GM18526 (cell line): ENCODE data around the gene UNK.

ENCODE experiments used
- POLR2A ChIP-seq: IDR thresholded peaks from 3 replicates; pipeline ENCODE4 v1.6.1; 2011; ENCODE audit not compliant: insufficient read length; ENCODE audit errors: extremely low read depth

Gene UNK, protein sequence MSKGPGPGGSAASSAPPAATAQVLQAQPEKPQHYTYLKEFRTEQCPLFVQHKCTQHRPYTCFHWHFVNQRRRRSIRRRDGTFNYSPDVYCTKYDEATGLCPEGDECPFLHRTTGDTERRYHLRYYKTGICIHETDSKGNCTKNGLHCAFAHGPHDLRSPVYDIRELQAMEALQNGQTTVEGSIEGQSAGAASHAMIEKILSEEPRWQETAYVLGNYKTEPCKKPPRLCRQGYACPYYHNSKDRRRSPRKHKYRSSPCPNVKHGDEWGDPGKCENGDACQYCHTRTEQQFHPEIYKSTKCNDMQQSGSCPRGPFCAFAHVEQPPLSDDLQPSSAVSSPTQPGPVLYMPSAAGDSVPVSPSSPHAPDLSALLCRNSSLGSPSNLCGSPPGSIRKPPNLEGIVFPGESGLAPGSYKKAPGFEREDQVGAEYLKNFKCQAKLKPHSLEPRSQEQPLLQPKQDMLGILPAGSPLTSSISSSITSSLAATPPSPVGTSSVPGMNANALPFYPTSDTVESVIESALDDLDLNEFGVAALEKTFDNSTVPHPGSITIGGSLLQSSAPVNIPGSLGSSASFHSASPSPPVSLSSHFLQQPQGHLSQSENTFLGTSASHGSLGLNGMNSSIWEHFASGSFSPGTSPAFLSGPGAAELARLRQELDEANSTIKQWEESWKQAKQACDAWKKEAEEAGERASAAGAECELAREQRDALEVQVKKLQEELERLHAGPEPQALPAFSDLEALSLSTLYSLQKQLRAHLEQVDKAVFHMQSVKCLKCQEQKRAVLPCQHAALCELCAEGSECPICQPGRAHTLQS

DNA sequence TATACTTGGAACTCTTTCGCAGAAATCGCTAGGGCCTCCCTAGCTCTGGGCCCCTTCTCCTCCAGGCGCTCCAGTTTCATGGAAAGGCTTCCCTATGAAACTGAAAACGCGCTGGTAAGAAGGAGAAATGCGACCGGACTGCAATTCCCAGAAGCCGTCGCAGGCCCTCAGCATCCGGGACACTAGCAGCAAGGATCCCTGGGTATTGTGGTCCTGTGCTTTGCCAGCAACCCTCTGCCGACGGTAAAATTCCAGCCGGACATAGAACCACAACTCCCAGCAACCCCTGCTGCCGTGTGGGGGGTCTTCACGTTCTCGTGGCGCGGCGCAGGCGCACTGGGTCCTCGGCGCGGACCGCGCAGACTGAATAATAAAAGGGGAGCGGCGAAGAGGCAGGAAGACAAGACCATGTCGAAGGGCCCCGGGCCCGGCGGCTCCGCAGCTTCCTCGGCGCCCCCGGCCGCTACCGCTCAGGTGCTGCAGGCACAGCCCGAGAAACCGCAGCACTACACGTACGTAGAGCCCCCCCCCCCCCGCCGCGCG is at the start of gene UNK:
TSS of gene UNK (plus strand) at position 334 of the 543 bp plus-strand sequence. CDS start at position 409, 75 bp downstream.
- TF ChIP-seq POLR2A = no peak

DNA sequence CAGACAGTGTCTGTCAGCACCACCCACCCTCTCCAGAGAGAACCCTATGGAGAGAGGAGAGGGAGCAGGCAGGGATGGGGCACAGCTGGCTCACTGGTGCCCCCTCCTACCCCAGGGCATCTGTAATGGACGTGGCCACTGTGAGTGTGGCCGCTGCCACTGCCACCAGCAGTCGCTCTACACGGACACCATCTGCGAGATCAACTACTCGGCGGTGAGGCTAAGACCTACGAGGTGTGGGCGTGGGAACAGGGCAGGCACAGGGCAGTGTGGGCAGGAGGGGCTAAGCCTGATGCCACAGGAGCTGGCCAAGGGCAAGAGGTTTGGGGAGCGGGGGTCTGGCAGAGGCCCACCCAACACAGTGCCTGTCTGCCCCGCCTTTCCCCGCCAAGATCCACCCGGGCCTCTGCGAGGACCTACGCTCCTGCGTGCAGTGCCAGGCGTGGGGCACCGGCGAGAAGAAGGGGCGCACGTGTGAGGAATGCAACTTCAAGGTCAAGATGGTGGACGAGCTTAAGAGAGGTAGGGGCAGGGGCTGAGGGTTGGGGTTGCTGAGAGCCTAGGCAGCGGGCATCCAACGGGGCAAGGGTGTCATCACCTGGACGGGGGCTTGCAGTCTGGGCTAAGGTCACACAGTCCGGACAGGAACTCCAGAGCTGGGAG is 48.3 kb upstream of the UNK start:
- TF ChIP-seq POLR2A = no peak

DNA sequence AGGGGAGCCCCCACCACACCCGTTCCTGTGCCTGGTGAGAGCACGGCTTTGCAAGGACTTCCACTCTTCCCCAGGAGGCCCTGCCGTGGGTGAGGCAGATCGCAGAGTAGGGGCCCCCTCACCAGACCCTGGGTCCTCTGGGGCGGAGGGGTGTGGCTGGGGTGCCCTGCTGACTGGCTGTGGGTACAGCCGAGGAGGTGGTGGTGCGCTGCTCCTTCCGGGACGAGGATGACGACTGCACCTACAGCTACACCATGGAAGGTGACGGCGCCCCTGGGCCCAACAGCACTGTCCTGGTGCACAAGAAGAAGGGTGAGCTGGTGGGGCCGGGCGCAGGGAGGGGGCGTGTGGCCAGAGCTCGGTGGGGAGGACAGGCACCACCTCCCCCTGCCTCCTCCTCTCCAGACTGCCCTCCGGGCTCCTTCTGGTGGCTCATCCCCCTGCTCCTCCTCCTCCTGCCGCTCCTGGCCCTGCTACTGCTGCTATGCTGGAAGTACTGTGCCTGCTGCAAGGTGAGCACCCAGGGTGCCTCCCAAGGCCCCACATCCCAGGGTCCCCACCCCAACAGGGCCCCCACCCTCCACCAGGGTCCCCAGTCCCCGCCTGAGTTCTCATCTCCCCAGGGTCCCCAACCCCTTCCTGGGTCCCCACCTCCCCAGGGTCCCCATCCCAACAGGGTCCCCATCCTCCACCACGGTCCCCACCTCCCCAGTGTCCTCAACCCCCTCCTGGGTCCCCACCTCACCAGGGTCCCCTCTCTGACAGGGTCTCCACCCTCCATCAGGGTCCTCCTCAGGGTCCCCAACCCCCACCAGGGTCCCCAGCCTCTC is 47.3 kb upstream of the UNK start:
- no peak for TF ChIP-seq POLR2A

DNA sequence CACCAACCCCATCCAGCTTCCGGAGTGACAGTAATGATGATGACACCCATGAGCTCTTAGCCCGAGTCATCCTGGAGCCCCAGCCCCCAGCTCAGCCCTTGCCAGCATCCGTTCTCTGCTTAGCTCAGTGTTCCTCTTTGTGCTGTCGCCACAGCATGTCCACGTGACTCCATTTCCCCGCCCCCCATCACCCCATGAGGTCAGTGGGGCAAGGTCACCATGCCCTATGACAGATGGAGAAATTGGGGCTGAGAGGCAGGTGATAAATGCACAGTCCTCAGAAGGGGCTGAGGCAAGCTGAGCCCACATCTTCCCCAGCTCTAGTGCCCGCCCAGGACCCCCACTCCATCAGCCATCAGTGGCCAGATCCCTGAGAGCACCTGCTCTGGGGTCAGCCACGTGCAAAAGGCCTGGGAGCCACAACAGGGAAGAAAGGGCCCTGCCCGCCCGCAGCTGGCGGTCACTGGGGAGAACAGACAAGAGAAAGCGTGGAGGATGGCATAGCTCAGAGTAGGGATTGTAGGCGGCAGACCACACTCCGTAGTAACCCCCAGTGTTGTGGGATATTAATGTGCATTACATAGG is 46.3 kb upstream of the UNK start:
- TF ChIP-seq POLR2A = no peak

DNA sequence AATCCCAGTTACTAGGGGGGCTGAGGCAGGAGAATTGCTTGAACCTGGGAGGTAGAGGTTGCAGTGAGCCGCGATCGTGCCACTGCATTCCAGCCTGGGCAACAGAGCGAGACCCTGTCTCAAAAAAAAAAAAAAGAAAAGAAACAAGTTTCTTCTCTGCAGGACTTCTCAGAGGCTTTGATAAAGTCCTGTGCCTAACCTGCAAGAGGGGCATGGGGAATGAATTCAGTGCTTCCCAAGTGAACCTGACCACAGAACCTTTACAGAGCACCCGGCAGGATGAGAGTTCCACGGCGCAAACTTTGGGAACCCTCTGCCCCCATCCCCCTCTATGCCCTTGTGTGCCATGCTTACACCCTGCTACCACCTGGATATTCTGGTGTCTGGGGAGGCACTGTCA is 45.4 kb upstream of the UNK start:
- no peak for TF ChIP-seq POLR2A

DNA sequence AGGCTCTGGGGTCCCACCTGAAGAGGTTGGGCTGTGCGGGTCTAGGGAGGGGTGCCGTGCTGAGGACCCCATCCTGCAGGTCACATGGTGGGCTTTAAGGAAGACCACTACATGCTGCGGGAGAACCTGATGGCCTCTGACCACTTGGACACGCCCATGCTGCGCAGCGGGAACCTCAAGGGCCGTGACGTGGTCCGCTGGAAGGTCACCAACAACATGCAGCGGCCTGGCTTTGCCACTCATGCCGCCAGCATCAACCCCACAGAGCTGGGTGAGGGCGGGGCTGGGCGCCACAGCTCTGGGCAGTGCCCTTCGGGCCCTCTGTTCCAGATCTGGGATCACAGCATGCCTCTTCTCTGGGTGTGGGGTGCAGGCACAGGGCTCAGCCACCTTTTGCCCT is 44.8 kb upstream of the UNK start:
- no peak for TF ChIP-seq POLR2A

DNA sequence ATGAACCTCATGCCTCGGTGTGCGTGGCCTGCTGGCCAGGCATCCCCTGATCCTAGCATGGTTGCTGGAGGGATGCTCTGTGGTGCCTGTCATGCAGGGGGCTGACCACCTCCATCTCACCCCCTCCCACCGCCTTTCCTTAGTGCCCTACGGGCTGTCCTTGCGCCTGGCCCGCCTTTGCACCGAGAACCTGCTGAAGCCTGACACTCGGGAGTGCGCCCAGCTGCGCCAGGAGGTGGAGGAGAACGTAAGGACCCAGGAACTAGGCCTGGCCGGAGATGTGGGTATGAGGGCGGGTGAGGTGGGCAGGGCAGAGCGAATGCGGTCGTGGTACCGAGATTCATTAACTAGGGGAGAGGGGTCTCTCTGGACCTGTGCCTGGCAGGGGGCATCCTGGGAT is 44.4 kb upstream of the UNK start:
- no peak for TF ChIP-seq POLR2A

DNA sequence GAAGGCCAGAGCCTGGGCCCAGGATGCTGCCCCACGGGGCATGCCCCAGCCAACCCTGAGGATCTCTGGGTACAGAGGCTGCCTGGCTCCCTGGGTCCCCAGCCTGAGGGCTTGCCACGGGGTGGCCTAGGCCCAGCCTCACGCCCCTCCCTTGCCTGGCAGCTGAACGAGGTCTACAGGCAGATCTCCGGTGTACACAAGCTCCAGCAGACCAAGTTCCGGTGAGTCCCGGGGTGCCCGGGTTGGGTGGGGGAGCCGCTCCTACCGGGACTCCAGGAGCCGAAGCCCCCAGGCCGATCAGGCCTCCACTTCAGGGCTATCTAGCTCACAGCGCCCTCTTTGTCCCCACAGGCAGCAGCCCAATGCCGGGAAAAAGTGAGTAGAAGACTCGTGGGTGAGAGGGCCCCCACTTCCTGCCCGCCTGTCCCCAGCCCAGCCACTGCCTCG is 44.0 kb upstream of the UNK start:
- TF ChIP-seq POLR2A = no peak

DNA sequence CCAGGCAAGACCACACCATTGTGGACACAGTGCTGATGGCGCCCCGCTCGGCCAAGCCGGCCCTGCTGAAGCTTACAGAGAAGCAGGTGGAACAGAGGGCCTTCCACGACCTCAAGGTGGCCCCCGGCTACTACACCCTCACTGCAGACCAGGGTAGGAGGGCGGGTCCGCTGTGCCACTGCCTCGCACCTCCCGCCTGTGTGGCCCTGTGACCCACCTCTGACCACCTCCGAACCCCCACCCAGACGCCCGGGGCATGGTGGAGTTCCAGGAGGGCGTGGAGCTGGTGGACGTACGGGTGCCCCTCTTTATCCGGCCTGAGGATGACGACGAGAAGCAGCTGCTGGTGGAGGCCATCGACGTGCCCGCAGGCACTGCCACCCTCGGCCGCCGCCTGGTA is 42.3 kb upstream of the UNK start:
- TF ChIP-seq POLR2A = no peak

DNA sequence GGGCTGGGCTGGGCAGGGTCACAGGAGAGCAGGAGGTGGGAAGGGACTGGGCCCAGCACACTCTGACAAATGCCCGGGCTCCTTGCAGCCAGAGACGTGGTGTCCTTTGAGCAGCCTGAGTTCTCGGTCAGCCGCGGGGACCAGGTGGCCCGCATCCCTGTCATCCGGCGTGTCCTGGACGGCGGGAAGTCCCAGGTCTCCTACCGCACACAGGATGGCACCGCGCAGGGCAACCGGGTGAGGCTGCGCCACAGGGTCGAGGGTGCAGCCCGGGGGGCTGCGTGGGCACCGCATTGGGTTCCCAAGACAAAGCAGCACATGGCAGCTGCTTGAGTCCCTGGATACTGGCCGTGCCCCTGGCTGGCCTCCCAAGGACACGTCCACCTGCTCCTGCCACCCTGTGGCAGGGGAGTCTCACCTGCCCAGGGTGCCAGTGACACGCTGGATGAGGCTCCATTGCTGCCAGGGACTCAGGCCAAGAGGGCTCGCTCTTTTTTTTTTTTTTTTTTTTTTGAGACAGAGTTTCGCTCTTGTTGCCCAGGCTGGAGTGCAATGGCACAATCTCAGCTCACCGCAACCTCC is 40.9 kb upstream of the UNK start:
- TF ChIP-seq POLR2A = no peak

DNA sequence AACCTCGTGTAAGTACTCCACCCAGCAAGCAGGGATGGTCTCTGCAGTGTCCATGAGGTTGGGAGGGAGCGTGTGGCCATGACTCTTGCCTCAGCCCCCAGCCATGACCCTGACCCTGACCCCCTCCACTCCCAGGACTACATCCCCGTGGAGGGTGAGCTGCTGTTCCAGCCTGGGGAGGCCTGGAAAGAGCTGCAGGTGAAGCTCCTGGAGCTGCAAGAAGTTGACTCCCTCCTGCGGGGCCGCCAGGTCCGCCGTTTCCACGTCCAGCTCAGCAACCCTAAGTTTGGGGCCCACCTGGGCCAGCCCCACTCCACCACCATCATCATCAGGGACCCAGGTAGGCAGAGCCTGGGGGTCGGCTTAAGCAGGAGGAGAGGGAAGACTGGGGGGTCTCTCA is 35.9 kb upstream of the UNK start:
- no peak for TF ChIP-seq POLR2A

DNA sequence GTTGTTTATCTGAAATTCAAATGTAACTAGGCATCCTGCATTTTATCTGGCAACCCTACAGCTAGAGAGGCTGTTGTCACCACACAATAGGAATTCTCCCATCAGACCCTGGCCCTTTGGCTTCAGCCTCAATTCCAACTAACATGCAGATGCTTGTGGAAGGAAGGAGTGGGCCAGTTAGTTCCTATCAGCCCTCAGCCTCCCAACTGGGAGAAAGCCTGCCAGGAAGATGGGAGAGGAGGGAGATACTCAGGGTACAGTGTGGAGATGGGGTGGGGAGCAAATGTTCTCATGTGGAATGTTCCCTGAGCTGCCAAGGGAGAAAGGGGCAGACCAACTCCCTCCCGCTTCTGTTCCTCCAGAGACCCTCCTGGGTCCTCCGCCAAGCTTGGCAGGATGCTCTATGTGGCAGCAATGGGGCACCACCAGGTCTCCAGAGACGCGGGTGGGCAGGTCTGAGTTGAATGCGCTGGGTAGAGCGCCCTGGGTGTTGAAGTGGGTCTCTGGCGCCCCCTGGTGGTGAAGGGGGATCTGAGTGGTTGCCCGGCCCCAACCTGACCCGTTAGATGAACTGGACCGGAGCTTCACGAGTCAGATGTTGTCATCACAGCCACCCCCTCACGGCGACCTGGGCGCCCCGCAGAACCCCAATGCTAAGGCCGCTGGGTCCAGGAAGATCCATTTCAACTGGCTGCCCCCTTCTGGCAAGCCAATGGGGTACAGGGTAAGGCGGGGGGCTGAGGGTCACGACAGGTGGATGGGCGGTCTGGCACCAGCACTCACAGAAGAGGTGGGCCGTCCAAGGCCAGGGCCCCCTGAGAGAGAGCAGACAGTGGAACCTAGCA is 34.8 kb upstream of the UNK start:
- no peak for TF ChIP-seq POLR2A

DNA sequence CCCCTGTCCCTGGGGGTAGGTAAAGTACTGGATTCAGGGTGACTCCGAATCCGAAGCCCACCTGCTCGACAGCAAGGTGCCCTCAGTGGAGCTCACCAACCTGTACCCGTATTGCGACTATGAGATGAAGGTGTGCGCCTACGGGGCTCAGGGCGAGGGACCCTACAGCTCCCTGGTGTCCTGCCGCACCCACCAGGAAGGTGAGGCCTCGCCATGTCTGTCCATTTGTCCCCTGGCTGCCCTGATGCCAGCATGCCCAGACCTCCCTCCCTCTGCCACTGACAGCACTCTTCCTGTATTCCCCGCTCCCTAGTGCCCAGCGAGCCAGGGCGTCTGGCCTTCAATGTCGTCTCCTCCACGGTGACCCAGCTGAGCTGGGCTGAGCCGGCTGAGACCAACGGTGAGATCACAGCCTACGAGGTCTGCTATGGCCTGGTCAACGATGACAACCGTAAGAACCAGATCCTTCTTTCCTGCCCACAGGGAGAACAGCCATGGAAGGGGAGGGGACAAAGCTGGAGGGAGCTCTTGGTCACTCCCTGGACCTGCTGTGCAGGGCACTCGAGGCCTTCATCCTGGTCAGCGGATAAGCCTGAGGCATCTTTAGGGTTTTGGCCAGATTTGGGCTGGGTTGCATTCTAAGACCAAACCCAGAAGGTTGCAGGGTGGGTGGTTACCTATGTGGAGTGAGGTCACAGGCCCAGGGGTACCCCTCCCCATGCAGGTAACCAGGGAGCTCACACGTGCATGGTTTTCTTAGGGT is 33.8 kb upstream of the UNK start:
- no peak for TF ChIP-seq POLR2A
